ENCODE results near the gene CNTNAP2. TPM values are rescaled to one million over a fixed set of nuclear protein-coding genes. Genes with fewer than 3 reads are reported as not detected.

Gene CNTNAP2
- total and polyA plus RNA-seq, 4 experiments from 2014 or later: 0.19 to 0.50 (median 0.20) TPM; not detected in 1

- no peaks in the 10 kb centered on the region for H3K9me3 ChIP-seq (ENCODE audit: control insufficient read depth in 1 of 2, low read length in 2 of 2)
- H3K4me1 Mint-ChIP-seq: no peaks in the 10 kb centered on the region
Measured at GRCh38 chr7:146874722-146875121, 758.1 kb downstream of the CNTNAP2 start.

DNA sequence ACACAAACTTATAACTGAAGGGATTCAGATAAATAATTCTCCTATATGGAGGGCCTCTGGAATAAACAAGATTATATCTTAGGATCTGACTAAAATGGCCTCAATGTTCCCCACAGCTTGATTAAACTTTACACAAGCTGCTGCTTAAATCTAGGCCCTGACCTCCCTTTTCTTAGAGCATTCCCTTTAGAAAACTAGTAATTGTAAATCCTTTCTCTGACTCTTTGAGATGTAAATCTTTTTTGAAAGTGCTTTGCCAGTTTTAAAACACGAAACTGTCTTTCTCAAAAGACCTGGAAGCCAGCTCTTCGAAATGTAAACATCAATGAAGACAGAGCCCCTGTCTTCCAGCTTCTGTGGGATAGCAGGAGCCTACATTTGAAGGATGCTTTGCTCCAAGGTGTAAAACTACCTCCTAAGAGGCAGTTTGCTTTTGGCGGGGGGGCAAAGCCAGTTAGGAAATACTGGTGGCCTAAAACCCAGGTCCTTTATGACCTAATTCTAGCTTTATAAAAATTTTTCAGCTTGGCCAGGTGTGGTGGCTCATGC, 758.7 kb downstream of the CNTNAP2 start:
- no peak overlapping the region for H3K4me3 Mint-ChIP-seq
- H3K36me3 Mint-ChIP-seq: no peaks in the 10 kb centered on the region
- Histone ChIP-seq H3K27me3 (ENCODE audit: insufficient read depth, low read length) (no peaks in the 10 kb centered on the region), H3K9me3 (ENCODE audit: control insufficient read depth in 1 of 2, low read length in 2 of 2) (no peaks in the 10 kb centered on the region), H3K27ac (ENCODE audit: low read depth, low read length) (no peak overlapping the region), H3K36me3 (ENCODE audit: insufficient read depth, low read length) (no peaks in the 10 kb centered on the region), H3K4me3 (ENCODE audit: low read length in 2 of 2) (no peak overlapping the region), H3K4me1 (ENCODE audit: insufficient read depth, low read length) (no peaks in the 10 kb centered on the region)
- H3K27me3 Mint-ChIP-seq: no peaks in the 10 kb centered on the region
- no peak overlapping the region for H3K27ac Mint-ChIP-seq
- ChIA-PET POLR2A (ENCODE audit: partially characterized antibody) (no interaction called here), CTCF (ENCODE audit: partially characterized antibody) (no interaction called here)
- intact Hi-C loops (cut with micrococcal nuclease): no loop called here
- DNase-seq: no peak
- H3K9me3 Mint-ChIP-seq: peaks cover 0 to 9% (median 2%) of the 10 kb centered on the region in 8 donors
- no peaks in the 10 kb centered on the region for H3K4me1 Mint-ChIP-seq

More at GRCh38 chr7:146874722-146875121, 758.1 kb downstream of the CNTNAP2 start:
- no peak overlapping the region for H3K27ac Mint-ChIP-seq
- no peak overlapping the region for H3K27ac ChIP-seq (ENCODE audit: low read depth, low read length)
- POLR2A ChIA-PET (ENCODE audit: partially characterized antibody): no interaction called here
- no peak overlapping the region for H3K4me3 ChIP-seq (ENCODE audit: low read length in 2 of 2)
- no peak overlapping the region for H3K4me3 Mint-ChIP-seq
- H3K27me3 ChIP-seq (ENCODE audit: insufficient read depth, low read length): no peaks in the 10 kb centered on the region
- H3K36me3 ChIP-seq (ENCODE audit: insufficient read depth, low read length): no peaks in the 10 kb centered on the region
- no peak for DNase-seq
- H3K27me3 Mint-ChIP-seq: no peaks in the 10 kb centered on the region
- peaks cover 0 to 9% (median 5%) of the 10 kb centered on the region in 8 donors for H3K9me3 Mint-ChIP-seq
- CTCF ChIA-PET (ENCODE audit: partially characterized antibody): no interaction called here
- H3K4me1 ChIP-seq (ENCODE audit: insufficient read depth, low read length): no peaks in the 10 kb centered on the region
- intact Hi-C loops (cut with micrococcal nuclease): no loop called here
- H3K36me3 Mint-ChIP-seq: no peaks in the 10 kb centered on the region

- H3K4me1 Mint-ChIP-seq: no peaks in the 10 kb centered on the region
- H3K36me3 Mint-ChIP-seq: no peaks in the 10 kb centered on the region
- ChIA-PET CTCF (ENCODE audit: partially characterized antibody) (no interaction called here), POLR2A (ENCODE audit: partially characterized antibody) (no interaction called here)
- H3K9me3 Mint-ChIP-seq: peaks cover 0 to 9% (median 2%) of the 10 kb centered on the region in 8 donors
- no peak overlapping the region for H3K4me3 Mint-ChIP-seq
- H3K27me3 ChIP-seq (ENCODE audit: insufficient read depth, low read length): no peaks in the 10 kb centered on the region
- H3K36me3 ChIP-seq (ENCODE audit: insufficient read depth, low read length): no peaks in the 10 kb centered on the region
- no peak for DNase-seq
- H3K27ac ChIP-seq (ENCODE audit: low read depth, low read length): no peak overlapping the region
- H3K27me3 Mint-ChIP-seq: no peaks in the 10 kb centered on the region
- intact Hi-C loops (cut with micrococcal nuclease): no loop called here
- no peak overlapping the region for H3K4me3 ChIP-seq (ENCODE audit: low read length in 2 of 2)
- no peaks in the 10 kb centered on the region for H3K9me3 ChIP-seq (ENCODE audit: control insufficient read depth in 1 of 2, low read length in 2 of 2)
- H3K27ac Mint-ChIP-seq: no peak overlapping the region
- no peaks in the 10 kb centered on the region for H3K4me1 ChIP-seq (ENCODE audit: insufficient read depth, low read length)
Measured at GRCh38 chr7:146875981-146876380, 759.4 kb downstream of the CNTNAP2 start.

DNA sequence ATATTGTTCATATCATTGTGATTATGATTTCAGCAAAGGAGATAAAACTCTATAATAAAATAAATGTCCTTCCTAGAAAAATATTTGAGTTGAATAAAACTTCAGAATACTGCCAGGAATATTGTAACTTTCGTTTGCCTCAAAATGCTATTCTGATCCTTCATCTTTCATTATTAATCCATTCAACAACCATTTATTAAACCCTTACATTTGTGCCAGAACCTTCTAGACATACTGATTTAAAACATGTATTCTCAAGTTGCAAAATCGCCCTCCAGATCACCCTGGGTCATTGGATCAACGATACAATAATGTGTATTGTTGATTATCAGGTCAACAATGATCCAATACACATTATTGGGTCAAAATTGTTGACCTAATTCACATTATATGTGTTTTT, 759.8 kb downstream of the CNTNAP2 start:
- intact Hi-C loops (cut with micrococcal nuclease): no loop called here
- DNase-seq: no peak
- Mint-ChIP-seq H3K27ac (no peak overlapping the region), H3K4me1 (no peaks in the 10 kb centered on the region), H3K9me3 (peaks cover 0 to 9% (median 2%) of the 10 kb centered on the region in 8 donors), H3K4me3 (no peak overlapping the region), H3K27me3 (no peaks in the 10 kb centered on the region), H3K36me3 (no peaks in the 10 kb centered on the region)
- Histone ChIP-seq H3K27ac (ENCODE audit: low read depth, low read length) (no peak overlapping the region), H3K27me3 (ENCODE audit: insufficient read depth, low read length) (no peaks in the 10 kb centered on the region), H3K4me1 (ENCODE audit: insufficient read depth, low read length) (no peaks in the 10 kb centered on the region), H3K9me3 (ENCODE audit: control insufficient read depth in 1 of 2, low read length in 2 of 2) (no peaks in the 10 kb centered on the region), H3K4me3 (ENCODE audit: low read length in 2 of 2) (no peak overlapping the region), H3K36me3 (ENCODE audit: insufficient read depth, low read length) (no peaks in the 10 kb centered on the region)
- CTCF ChIA-PET (ENCODE audit: partially characterized antibody): no interaction called here
- POLR2A ChIA-PET (ENCODE audit: partially characterized antibody): no interaction called here

- POLR2A ChIA-PET (ENCODE audit: partially characterized antibody): no interaction called here
- Histone ChIP-seq H3K9me3 (ENCODE audit: control insufficient read depth in 1 of 2, low read length in 2 of 2) (no peaks in the 10 kb centered on the region), H3K4me1 (ENCODE audit: insufficient read depth, low read length) (no peaks in the 10 kb centered on the region), H3K4me3 (ENCODE audit: low read length in 2 of 2) (no peak overlapping the region), H3K36me3 (ENCODE audit: insufficient read depth, low read length) (no peaks in the 10 kb centered on the region), H3K27ac (ENCODE audit: low read depth, low read length) (no peak overlapping the region), H3K27me3 (ENCODE audit: insufficient read depth, low read length) (no peaks in the 10 kb centered on the region)
- DNase-seq: no peak
- Mint-ChIP-seq H3K9me3 (peaks cover 0 to 16% (median 4%) of the 10 kb centered on the region in 8 donors), H3K27ac (no peak overlapping the region), H3K36me3 (no peaks in the 10 kb centered on the region), H3K4me3 (no peak overlapping the region), H3K4me1 (no peaks in the 10 kb centered on the region), H3K27me3 (no peaks in the 10 kb centered on the region)
- intact Hi-C loops (cut with micrococcal nuclease): no loop called here
- CTCF ChIA-PET (ENCODE audit: partially characterized antibody): no interaction called here
Measured at GRCh38 chr7:146878901-146879300, 762.3 kb downstream of the CNTNAP2 start.

DNA sequence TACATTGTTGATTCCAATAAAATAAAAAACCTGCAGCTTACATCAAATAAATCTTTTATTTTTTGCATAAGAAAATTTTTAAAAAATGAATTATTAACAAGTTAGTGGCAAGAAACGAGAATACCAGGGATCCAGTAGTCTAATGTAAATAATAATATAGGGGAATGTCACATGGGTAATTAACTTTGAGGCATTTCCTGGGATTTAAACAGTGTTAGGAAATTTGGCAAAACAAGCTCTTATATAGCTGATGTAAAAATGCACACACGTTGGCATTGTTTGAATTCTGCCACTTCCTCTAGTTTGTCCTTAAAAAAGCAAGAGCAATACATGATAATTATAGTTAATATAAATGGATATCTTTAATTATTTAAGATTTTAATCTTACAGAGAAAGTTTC, 768.6 kb downstream of the CNTNAP2 start:
- no peaks in the 10 kb centered on the region for H3K4me1 Mint-ChIP-seq
- no peak overlapping the region for H3K27ac Mint-ChIP-seq
- no peaks in the 10 kb centered on the region for H3K36me3 Mint-ChIP-seq
- no peaks in the 10 kb centered on the region for H3K9me3 ChIP-seq (ENCODE audit: control insufficient read depth in 1 of 2, low read length in 2 of 2)
- ChIA-PET CTCF (ENCODE audit: partially characterized antibody) (no interaction called here), POLR2A (ENCODE audit: partially characterized antibody) (no interaction called here)
- H3K27me3 ChIP-seq (ENCODE audit: insufficient read depth, low read length): no peaks in the 10 kb centered on the region
- H3K4me3 Mint-ChIP-seq: no peak overlapping the region
- no peaks in the 10 kb centered on the region for H3K36me3 ChIP-seq (ENCODE audit: insufficient read depth, low read length)
- H3K27ac ChIP-seq (ENCODE audit: low read depth, low read length): no peak overlapping the region
- intact Hi-C loops (cut with micrococcal nuclease): no loop called here
- no peaks in the 10 kb centered on the region for H3K27me3 Mint-ChIP-seq
- peaks cover 3 to 11% (median 9%) of the 10 kb centered on the region in 8 donors for H3K9me3 Mint-ChIP-seq
- no peak for DNase-seq
- H3K4me1 ChIP-seq (ENCODE audit: insufficient read depth, low read length): no peaks in the 10 kb centered on the region
- no peak overlapping the region for H3K4me3 ChIP-seq (ENCODE audit: low read length in 2 of 2)

GRCh38 chr7:146889806-146890555, 773.4 kb downstream of the CNTNAP2 start:
- Histone ChIP-seq H3K9me3 (ENCODE audit: control insufficient read depth in 1 of 2, low read length in 2 of 2) (no peaks in the 10 kb centered on the region), H3K4me1 (ENCODE audit: insufficient read depth, low read length) (no peaks in the 10 kb centered on the region), H3K27me3 (ENCODE audit: insufficient read depth, low read length) (no peaks in the 10 kb centered on the region), H3K4me3 (ENCODE audit: low read length in 2 of 2) (no peak overlapping the region), H3K36me3 (ENCODE audit: insufficient read depth, low read length) (no peaks in the 10 kb centered on the region), H3K27ac (ENCODE audit: low read depth, low read length) (no peak overlapping the region)
- Mint-ChIP-seq H3K9me3 (peaks cover 0 to 9% (median 4%) of the 10 kb centered on the region in 8 donors), H3K27ac (no peak overlapping the region), H3K4me3 (no peak overlapping the region), H3K36me3 (no peaks in the 10 kb centered on the region), H3K4me1 (no peaks in the 10 kb centered on the region), H3K27me3 (no peaks in the 10 kb centered on the region)
- ChIA-PET POLR2A (ENCODE audit: partially characterized antibody) (no interaction called here), CTCF (ENCODE audit: partially characterized antibody) (no interaction called here)
- intact Hi-C loops (cut with micrococcal nuclease): no loop called here
- no peak for DNase-seq
